GM18498 (cell line): ENCODE measurements around the gene ATF7.

Source experiments
- ATAC-seq: cut with Tn5 transposase; IDR thresholded peaks from one replicate; pipeline ENCODE4 v1.9.1; 2021; ENCODE audit warnings: mild to moderate bottlenecking, moderate library complexity; ENCODE audit not compliant: unreplicated experiment

The ATF7 gene

GRCh38 chr12:53532524-53533445 lies 93.4 kb downstream of the ATF7 start:
- ATAC-seq, result no peak

DNA sequence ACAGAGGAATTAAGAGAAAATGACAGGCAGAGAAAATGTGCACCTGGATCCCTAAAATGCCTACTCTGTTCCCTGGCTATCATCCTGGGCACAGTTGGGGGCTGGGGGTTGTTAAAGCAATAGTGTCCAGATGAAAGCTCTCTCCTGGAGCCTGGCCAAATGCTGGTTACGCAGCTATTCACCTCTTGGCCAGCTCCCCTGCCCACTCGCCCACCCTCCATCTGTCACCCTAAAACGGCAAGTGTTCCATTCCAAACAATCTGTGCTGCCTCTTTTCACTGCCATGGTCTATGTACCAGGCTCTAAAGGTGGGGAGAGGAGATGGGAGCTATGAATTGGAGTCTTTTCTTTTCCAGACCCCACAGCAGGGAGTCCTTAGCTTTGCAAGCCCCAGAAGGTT lies 94.2 kb downstream of the ATF7 start:
- ATAC-seq, result no peak

GRCh38 chr12:53530920-53531319 lies 95.3 kb downstream of the ATF7 start:
- ATAC-seq, result no peak

DNA sequence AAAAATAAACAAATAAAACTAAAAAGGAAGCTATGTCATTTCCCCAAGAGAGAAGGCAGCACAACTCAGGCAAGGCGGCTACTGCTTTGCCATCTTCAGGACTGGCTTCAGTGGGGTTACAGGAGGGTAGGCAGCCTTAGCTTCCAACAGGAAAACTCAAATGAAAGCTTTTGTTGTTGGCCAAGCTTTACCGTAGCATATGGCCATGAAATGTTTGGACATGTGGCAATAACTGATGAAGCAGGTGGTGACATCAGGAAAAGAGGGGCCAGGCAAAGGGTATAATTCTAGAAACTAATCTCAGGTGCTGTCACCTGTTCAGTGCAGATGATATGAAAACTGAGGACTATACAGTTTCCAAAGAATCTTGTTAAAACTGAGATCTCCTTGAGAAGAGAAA lies 96.1 kb downstream of the ATF7 start:
- ATAC-seq, result no peak

GRCh38 chr12:53524476-53524875 lies 101.7 kb downstream of the ATF7 start:
- ATAC-seq, result no peak

DNA sequence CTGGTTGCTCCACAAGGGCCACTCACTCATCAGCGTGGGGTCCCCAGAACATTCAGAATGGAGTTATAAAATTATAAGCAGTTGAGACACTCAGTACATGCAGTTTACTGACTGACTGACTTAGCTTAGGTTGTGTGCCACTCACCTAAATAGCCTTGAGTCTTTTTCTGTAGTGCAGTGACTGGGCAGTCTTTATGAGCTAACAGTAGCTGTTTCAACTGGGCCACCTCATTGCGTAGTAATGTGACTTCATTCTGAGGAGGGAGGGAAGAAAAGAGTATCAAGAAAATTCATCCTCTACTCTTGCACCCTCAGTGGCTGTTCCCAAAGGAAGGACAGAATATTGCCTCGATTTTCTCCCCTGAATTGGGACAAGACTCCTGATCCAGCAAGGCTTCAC lies 103.1 kb downstream of the ATF7 start:
- ATAC-seq, result no peak

GRCh38 chr12:53518381-53518780 lies 107.8 kb downstream of the ATF7 start:
- ATAC-seq, result no peak

- ATAC-seq, result no peak
Observed at GRCh38 chr12:53516758-53517455, 109.3 kb downstream of the ATF7 start.

- no peak for ATAC-seq
Observed at GRCh38 chr12:53515291-53515680, 110.9 kb downstream of the ATF7 start.

DNA sequence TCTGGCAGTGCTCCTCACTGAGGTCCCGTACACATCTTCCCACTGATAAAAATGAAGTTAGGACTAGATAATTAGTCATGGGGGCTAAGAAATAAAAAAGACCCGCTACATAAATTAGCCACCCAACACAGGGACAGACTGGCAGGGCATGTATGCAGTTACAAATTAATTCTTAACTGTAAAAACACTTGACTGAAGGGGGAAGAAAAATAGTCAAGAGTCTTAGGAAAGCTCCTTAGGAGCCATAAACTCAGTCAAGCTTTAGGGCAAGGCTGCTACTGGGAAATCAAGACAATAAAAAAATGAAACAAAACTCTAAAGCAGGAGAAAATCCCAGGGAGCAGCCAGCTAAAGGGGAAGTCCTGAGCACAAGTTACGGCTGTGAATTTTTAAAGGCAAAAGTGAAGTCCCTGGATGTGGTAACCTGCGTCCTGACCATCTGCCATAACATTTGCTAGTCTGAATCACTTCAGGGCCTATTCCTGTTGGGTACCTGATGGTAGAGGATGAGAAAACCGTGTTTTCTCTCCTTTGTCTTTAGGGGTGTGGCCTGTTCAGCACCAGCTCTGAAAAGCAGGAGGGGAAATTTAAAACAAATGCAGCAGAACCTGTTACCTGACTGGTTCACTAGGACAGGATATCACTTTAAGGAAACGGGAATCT lies 111.4 kb downstream of the ATF7 start:
- ATAC-seq, result no peak

GRCh38 chr12:53513712-53514410 lies 112.3 kb downstream of the ATF7 start:
- ATAC-seq, result no peak

GRCh38 chr12:53510181-53510812 lies 115.9 kb downstream of the ATF7 start:
- ATAC-seq, result no peak

DNA sequence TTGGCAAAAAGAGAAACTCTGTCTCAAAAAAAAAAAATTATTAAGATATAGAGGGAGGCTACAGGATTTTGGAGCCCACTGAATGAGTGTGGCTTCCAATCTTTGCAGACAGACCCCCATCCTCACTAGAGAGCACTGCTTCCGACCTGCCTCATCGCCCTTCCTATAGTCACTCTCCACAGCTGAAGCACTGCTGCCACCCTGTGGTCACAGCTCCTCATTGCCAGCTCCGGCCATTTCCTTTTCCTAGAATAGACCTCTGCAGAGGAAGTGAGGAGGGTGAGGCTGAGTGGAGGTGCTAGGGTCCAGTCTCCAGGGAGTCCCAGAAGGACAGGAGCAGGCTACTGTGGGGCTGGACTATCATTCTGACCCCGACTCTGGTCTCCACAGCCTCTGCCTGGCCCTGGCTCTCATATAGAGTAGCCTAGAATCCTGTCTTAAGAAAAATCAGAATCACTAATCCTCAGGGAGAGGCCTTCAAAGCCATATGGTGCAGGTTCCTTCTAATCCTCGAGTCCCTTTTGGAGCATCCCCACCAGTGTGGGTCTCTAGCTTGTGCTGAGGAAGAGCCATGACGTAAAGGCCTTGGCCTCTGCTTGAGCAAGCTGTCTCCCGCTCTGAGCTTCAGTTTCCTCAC lies 117.5 kb downstream of the ATF7 start:
- ATAC-seq, result peak; percentile 90

DNA sequence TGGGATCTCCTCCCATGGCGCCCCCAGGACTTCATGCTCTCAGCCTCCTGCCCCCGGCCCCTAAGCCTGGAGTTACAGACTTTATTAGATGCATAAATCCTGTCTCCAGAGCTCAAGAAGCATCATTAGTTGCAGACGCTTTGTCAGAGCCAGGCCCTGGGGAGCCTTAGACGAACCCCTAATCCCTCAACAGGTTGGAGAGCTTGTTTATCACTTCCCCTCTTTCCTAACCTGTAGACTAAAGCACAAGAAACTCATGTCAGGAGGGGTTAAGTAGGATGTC lies 118.6 kb downstream of the ATF7 start:
- no peak for ATAC-seq

DNA sequence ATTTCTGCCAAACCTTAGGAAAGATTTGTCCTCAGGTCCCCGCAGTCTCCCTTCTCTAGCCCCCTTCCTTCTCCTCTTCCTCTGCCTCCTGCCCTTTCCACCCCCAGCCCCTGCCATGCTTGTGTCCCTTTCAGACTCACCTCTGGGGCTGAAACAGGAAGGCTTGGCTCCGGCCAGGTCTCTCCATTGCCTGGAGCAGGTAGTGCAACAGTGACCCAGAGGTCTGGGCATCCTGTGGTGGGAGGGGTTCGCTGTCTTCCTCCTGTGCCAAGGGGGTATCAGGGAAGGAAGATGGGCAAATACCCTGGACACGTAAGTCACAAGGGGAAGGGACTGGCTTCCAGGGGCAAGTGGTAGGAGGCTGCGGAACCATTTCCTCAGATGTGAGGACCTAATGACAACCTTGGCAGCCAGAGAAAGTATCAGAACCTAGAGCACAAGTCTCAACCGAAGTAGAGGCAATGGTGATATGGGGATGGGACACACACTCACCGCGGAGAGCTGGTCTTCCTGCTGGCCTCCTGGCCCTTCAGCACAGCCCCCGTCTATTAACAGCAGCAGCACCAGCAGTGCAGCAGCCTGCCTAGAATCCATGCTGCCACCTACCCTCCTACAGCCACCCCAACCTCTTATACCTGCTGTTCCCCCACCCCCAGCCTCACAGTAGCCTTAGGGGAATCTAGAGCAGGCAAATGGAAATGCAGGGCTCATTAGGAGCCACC lies 119.1 kb downstream of the ATF7 start, which contains the start of gene NPFF:
Gene NPFF, minus strand, starts transcription at position 604 of the 722 bp plus-strand sequence. Its CDS starts 10 bp downstream, at position 594.
- ATAC-seq, result no peak

GRCh38 chr12:53506450-53506785 lies 119.8 kb downstream of the ATF7 start:
- no peak for ATAC-seq

DNA sequence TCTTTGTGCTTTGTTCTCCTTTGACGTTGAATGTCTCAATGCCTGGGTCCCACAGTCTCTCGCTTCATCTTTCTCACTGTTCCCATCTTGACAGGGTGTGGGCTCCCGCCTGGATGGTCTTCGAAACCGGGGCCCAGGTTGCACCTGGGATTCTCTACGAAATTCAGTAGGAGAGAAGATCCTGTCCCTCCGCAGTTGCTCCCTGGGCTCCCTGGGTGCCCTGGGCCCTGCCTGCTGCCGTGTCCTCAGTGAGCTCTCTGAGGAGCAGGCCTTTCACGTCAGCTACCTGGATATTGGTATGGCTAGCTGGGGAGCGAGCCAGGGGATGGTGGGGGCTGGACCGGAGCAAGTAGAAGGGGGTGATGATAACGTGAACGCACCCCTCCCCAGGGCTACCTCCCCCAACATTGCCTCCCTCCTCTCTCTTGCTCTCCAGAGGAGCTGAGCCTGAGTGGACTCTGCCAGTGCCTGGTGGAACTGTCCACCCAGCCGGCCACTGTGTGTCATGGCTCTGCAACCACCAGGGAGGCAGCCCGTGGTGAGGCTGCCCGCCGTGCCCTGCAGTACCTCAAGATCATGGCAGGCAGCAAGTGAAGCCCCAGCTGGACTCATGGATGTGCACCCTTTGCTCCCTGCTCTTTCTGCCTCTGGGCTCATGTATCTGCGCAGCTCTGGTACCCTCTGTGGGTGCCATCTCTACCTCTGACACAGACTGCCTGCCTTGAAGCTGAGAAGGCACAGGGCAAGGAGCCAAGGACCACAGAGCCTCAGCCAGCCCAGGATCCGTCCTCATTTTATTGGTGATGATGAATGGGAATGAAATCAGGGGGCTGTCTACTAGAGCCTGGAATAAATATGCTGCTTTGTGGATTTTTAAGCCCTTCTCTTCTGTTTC lies 120.4 kb downstream of the ATF7 start:
- no peak for ATAC-seq

DNA sequence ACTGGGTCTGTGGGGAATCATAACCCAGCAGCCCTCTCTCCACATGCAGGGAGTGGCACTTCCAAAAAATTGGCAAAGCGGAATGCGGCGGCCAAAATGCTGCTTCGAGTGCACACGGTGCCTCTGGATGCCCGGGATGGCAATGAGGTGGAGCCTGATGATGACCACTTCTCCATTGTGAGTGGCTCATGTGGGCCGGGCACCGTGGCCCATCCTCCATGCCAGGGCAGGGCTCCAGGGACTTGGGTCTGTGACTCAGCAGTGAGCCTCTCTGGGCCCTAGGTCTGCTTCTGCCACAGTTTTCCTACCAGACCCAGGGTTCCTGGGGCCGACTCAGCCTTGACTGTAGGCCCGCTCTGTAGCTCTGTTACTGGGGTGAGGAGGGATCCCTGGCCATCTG lies 121.1 kb downstream of the ATF7 start:
- no peak for ATAC-seq
